ENCODE results near the gene PRAMEF1. TPM values are rescaled to one million over a fixed set of nuclear protein-coding genes. Genes with fewer than 3 reads are reported as not detected.
"Not testable (repeated sequence)": the region's sequence is repeated elsewhere in the genome, so short reads cannot be mapped to it uniquely, and the experiment has no call there.

The PRAMEF1 gene
- total RNA-seq, 1 experiment from 2014 or later, result not detected

DNA sequence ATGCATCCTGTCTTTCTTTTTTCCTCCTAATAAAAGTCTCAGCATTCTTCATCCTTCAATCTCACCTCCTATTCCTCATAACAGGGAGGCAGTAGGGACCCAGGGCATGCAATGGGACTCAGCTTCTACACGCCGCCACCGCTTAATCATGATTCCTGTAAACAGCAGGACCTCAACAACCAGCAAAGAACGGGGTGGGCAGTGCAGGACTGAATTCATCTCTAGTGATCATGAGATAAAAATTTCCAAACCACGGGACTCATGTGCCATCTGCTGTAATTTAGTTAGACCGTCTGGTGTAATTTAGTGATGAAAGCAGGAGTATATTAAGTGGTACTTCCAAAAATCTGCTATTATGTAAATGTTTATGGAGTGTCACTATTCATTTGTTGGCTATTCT, 12.3 kb upstream of the PRAMEF1 start:
- no peaks in the 10 kb centered on the region for H3K4me1 Mint-ChIP-seq (ENCODE audit: low read depth, unreplicated experiment)
- ChIA-PET CTCF (no interaction called here), POLR2A (no interaction called here)
- Histone ChIP-seq H3K36me3 (ENCODE audit: control insufficient read depth, insufficient read depth, low read length) (no peaks in the 10 kb centered on the region), H3K9me3 (no peaks in the 10 kb centered on the region), H3K27me3 (replicated peaks; ENCODE audit: control insufficient read depth, insufficient read depth, low read length) (no peaks in the 10 kb centered on the region), H3K4me3 (ENCODE audit: low read depth, low read length) (no peak overlapping the region), H3K4me1 (no peaks in the 10 kb centered on the region)
- no TSS peak for BruUV-seq (replicated peaks)
- no peak overlapping the region for H3K27ac Mint-ChIP-seq (ENCODE audit: unreplicated experiment)
- no peaks in the 10 kb centered on the region for H3K27me3 Mint-ChIP-seq (ENCODE audit: insufficient read depth, unreplicated experiment)
- no peaks in the 10 kb centered on the region for H3K36me3 Mint-ChIP-seq (ENCODE audit: insufficient read depth, unreplicated experiment)
- no peak overlapping the region for H3K4me3 Mint-ChIP-seq (ENCODE audit: unreplicated experiment)
- H3K9me3 Mint-ChIP-seq (ENCODE audit: unreplicated experiment), result no peaks in the 10 kb centered on the region
- intact Hi-C loops (cut with micrococcal nuclease; ENCODE audit: unreplicated experiment), result no loop called here
- no peak for DNase-seq
- TF ChIP-seq, protein P1, sequence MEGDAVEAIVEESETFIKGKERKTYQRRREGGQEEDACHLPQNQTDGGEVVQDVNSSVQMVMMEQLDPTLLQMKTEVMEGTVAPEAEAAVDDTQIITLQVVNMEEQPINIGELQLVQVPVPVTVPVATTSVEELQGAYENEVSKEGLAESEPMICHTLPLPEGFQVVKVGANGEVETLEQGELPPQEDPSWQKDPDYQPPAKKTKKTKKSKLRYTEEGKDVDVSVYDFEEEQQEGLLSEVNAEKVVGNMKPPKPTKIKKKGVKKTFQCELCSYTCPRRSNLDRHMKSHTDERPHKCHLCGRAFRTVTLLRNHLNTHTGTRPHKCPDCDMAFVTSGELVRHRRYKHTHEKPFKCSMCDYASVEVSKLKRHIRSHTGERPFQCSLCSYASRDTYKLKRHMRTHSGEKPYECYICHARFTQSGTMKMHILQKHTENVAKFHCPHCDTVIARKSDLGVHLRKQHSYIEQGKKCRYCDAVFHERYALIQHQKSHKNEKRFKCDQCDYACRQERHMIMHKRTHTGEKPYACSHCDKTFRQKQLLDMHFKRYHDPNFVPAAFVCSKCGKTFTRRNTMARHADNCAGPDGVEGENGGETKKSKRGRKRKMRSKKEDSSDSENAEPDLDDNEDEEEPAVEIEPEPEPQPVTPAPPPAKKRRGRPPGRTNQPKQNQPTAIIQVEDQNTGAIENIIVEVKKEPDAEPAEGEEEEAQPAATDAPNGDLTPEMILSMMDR (IDR thresholded peaks at IDR 0.05; ENCODE audit: insufficient read depth in 1 of 2, low read depth in 1 of 2, low read length in 1 of 2, severe bottlenecking in 1 of 2, unreplicated experiment in 1 of 2), result no peak

DNA sequence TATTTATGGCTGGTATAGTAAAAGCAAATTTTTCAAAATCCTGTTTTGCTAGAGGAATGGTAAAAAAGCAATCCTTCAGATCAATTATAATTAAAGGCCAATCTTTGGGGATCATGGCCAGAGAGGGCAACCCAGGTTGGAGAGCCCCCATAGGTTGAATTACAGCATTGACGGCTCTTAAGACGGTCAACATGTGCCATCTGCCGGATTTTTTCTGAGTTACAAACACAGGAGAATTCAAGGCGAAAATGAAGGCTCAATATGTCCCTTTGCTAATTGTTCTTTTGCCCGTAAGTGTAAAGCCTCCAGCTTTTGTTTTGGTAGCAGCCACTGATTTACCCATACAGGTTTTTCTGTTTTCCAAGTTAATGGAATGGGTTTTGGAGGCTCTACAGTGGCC, 9.7 kb upstream of the PRAMEF1 start:
- intact Hi-C loops (cut with micrococcal nuclease; ENCODE audit: unreplicated experiment), result not testable (repeated sequence)

DNA sequence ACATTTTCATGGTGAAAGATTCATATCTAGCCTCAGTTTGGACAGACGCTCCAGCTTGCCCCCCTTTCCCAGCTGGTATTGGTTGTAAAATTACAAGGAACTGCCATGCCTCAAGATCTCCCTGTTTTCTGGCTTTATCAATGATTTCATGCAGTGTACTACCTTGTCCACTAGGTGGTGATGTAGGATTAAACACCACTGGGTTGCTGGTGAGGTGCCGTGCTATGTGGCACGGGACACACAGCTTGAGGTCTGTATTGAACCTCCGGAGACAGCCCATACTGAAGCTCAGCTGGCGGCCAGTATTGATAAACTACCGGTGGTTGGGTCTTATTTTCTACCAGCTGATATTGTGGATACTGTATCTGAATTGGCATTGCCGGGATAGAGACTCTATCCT, 7.4 kb upstream of the PRAMEF1 start:
- H3K27me3 ChIP-seq (replicated peaks; ENCODE audit: control insufficient read depth, insufficient read depth, low read length); H3K4me3 ChIP-seq (ENCODE audit: low read depth, low read length); H3K4me1 Mint-ChIP-seq (ENCODE audit: low read depth, unreplicated experiment); H3K4me3 Mint-ChIP-seq (ENCODE audit: unreplicated experiment); intact Hi-C loops (cut with micrococcal nuclease; ENCODE audit: unreplicated experiment); H3K4me1 ChIP-seq; POLR2A ChIA-PET; H3K27ac Mint-ChIP-seq (ENCODE audit: unreplicated experiment); H3K36me3 Mint-ChIP-seq (ENCODE audit: insufficient read depth, unreplicated experiment); H3K27me3 Mint-ChIP-seq (ENCODE audit: insufficient read depth, unreplicated experiment); CTCF ChIA-PET; H3K36me3 ChIP-seq (ENCODE audit: control insufficient read depth, insufficient read depth, low read length); H3K9me3 ChIP-seq; BruUV-seq (replicated peaks): not testable (repeated sequence)
- DNase-seq, result peak in 1 of 2 experiments; percentile 34
- TF ChIP-seq, protein P1 (IDR thresholded peaks at IDR 0.05; ENCODE audit: insufficient read depth in 1 of 2, low read depth in 1 of 2, low read length in 1 of 2, severe bottlenecking in 1 of 2, unreplicated experiment in 1 of 2), result peak in 1 of 2 experiments; percentile 24
- peaks cover 10% of the 10 kb centered on the region for H3K9me3 Mint-ChIP-seq (ENCODE audit: unreplicated experiment)

More for the DNA sequence above, 9.7 kb upstream of the PRAMEF1 start:
- H3K27ac Mint-ChIP-seq (ENCODE audit: unreplicated experiment); H3K9me3 ChIP-seq; H3K4me3 Mint-ChIP-seq (ENCODE audit: unreplicated experiment); H3K4me1 Mint-ChIP-seq (ENCODE audit: low read depth, unreplicated experiment); POLR2A ChIA-PET; H3K27me3 Mint-ChIP-seq (ENCODE audit: insufficient read depth, unreplicated experiment); H3K27me3 ChIP-seq (replicated peaks; ENCODE audit: control insufficient read depth, insufficient read depth, low read length); H3K36me3 ChIP-seq (ENCODE audit: control insufficient read depth, insufficient read depth, low read length); H3K4me1 ChIP-seq; CTCF ChIA-PET; H3K36me3 Mint-ChIP-seq (ENCODE audit: insufficient read depth, unreplicated experiment); BruUV-seq (replicated peaks); H3K4me3 ChIP-seq (ENCODE audit: low read depth, low read length): not testable (repeated sequence)
- peaks cover 10% of the 10 kb centered on the region for H3K9me3 Mint-ChIP-seq (ENCODE audit: unreplicated experiment)
- DNase-seq, result peak in 1 of 2 experiments; percentile 30

DNA sequence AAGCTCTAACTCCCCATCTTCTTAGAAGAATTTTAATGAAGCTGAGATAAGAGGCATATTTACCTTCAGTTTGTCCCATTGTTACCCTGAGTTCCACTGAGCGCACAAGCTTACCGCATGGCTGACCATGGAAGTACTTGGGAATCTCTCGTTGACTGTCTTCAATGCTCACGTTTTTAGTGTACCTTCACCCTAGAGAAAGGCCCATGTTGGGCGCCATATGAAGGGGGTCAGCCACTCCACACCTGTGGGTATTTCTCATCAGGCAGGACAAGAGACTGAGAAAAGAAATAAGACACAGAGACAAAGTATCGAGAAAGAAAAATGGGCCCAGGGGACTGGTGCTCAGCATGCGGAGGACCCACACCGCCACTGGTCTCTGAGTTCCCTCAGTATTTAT, 6.5 kb upstream of the PRAMEF1 start:
- POLR2A ChIA-PET; CTCF ChIA-PET; BruUV-seq (replicated peaks); H3K4me1 ChIP-seq; H3K36me3 ChIP-seq (ENCODE audit: control insufficient read depth, insufficient read depth, low read length); H3K4me3 Mint-ChIP-seq (ENCODE audit: unreplicated experiment); H3K4me1 Mint-ChIP-seq (ENCODE audit: low read depth, unreplicated experiment); H3K36me3 Mint-ChIP-seq (ENCODE audit: insufficient read depth, unreplicated experiment); H3K27ac Mint-ChIP-seq (ENCODE audit: unreplicated experiment); H3K27me3 ChIP-seq (replicated peaks; ENCODE audit: control insufficient read depth, insufficient read depth, low read length); intact Hi-C loops (cut with micrococcal nuclease; ENCODE audit: unreplicated experiment); H3K4me3 ChIP-seq (ENCODE audit: low read depth, low read length); H3K27me3 Mint-ChIP-seq (ENCODE audit: insufficient read depth, unreplicated experiment); H3K9me3 ChIP-seq: not testable (repeated sequence)
- peaks cover 10% of the 10 kb centered on the region for H3K9me3 Mint-ChIP-seq (ENCODE audit: unreplicated experiment)
- peak in 1 of 2 experiments; percentile 9 for DNase-seq
